ENCODE data around the gene TRMT1. TPM values are rescaled to one million over a fixed set of nuclear protein-coding genes. Genes with fewer than 3 reads are reported as not detected.

The TRMT1 gene
- total and polyA plus RNA-seq, 2 donors (not counting 1 experiment from before 2014, with no cell fraction given) = 91.8 to 281 TPM

GRCh38 chr19:13133241-13133870 lies 16.8 kb upstream of the TRMT1 start:
- POLR2A ChIA-PET = interaction anchor here (0.6 kb wide), 1 partner anchor 243 kb away, joined by 3 read pairs; the partner anchor contains the start of gene GCDH
- Mint-ChIP-seq H3K9me3 (ENCODE audit: insufficient read depth) (no peaks in the 10 kb centered on the region), H3K4me1 (peaks cover 6% of the 10 kb centered on the region), H3K27ac (no peak overlapping the region), H3K27me3 (no peaks in the 10 kb centered on the region), H3K4me3 (no peak overlapping the region)
- 89% methylated on average over 11 of the region's 12 CpGs for WGBS (ENCODE audit: insufficient coverage)
- H3K4me1 ChIP-seq (ENCODE audit: control insufficient read depth in 2 of 2, insufficient read depth in 2 of 2, low read length in 2 of 2) = no peaks in the 10 kb centered on the region
- TF ChIP-seq EZH2 (IDR thresholded peaks at IDR 0.05; ENCODE audit: borderline replicate concordance, insufficient read depth, low read depth, low read length, poor library complexity, severe bottlenecking) (no peak), CTCF (IDR thresholded peaks at IDR 0.05) (no peak)
- ATAC-seq (ENCODE audit: low read depth) = no peak
- H3K9ac ChIP-seq (ENCODE audit: low read length) = no peak overlapping the region
- H4K20me1 ChIP-seq (ENCODE audit: control insufficient read depth, insufficient read depth, low read length, poor library complexity, severe bottlenecking) = peaks cover 14% of the 10 kb centered on the region
- H3K27me3 ChIP-seq (replicated peaks in 1 of 4; ENCODE audit: control extremely low read depth in 1 of 4, control insufficient read depth in 3 of 4, insufficient read depth in 4 of 4, low read length in 3 of 4) = no peaks in the 10 kb centered on the region
- H3K4me3 ChIP-seq (ENCODE audit: control extremely low read depth in 1 of 5, extremely low read depth in 1 of 5, insufficient read depth in 1 of 5, low read depth in 2 of 5, low read length in 4 of 5) = no peak overlapping the region
- H3K27ac ChIP-seq (ENCODE audit: low read length in 2 of 2) = no peak overlapping the region
- DNase-seq = no peak
- H3K79me2 ChIP-seq (ENCODE audit: control insufficient read depth, insufficient read depth, low read length) = peaks cover 77% of the 10 kb centered on the region
- no peak overlapping the region for H2AFZ ChIP-seq (ENCODE audit: insufficient read depth, low read depth, low read length, poor library complexity, severe bottlenecking)
- no peak overlapping the region for H3K4me2 ChIP-seq (replicated peaks; ENCODE audit: low read depth, low read length, poor library complexity, severe bottlenecking)
- no peaks in the 10 kb centered on the region for H3K9me3 ChIP-seq (ENCODE audit: control extremely low read depth in 1 of 3, control insufficient read depth in 2 of 3, insufficient read depth in 1 of 3, low read length in 2 of 3)
- intact Hi-C loops (cut with micrococcal nuclease) = no loop called here
- peaks cover 0 to 21% of the 10 kb centered on the region in 2 experiments for H3K36me3 ChIP-seq (replicated peaks in 1 of 2; ENCODE audit: control extremely low read depth in 1 of 2, control insufficient read depth in 1 of 2, extremely low read depth in 1 of 2, insufficient read depth in 2 of 2, low read length in 1 of 2)
- CTCF ChIA-PET = interaction anchor here (0.7 to 1.0 kb wide), 4 partner anchors 13 to 180 kb away, joined by 3 read pairs; no protein-coding TSS in a partner anchor

GRCh38 chr19:13132471-13133180 lies 16.1 kb upstream of the TRMT1 start:
- no peak for TF ChIP-seq CTCF (IDR thresholded peaks at IDR 0.05)
- no peak for TF ChIP-seq EZH2 (IDR thresholded peaks at IDR 0.05; ENCODE audit: borderline replicate concordance, insufficient read depth, low read depth, low read length, poor library complexity, severe bottlenecking)

More at GRCh38 chr19:13132471-13133180, 16.1 kb upstream of the TRMT1 start:
- H3K9me3 ChIP-seq (ENCODE audit: control extremely low read depth in 1 of 3, control insufficient read depth in 2 of 3, insufficient read depth in 1 of 3, low read length in 2 of 3) = no peaks in the 10 kb centered on the region
- H3K4me3 ChIP-seq (ENCODE audit: control extremely low read depth in 1 of 5, extremely low read depth in 1 of 5, insufficient read depth in 1 of 5, low read depth in 2 of 5, low read length in 4 of 5) = no peak overlapping the region
- no peak overlapping the region for H3K27ac ChIP-seq (ENCODE audit: low read length in 2 of 2)
- peaks cover 12% of the 10 kb centered on the region for H3K4me1 Mint-ChIP-seq
- intact Hi-C loops (cut with micrococcal nuclease) = no loop called here
- no peaks in the 10 kb centered on the region for H3K27me3 Mint-ChIP-seq
- no peak overlapping the region for H2AFZ ChIP-seq (ENCODE audit: insufficient read depth, low read depth, low read length, poor library complexity, severe bottlenecking)
- H3K4me1 ChIP-seq (ENCODE audit: control insufficient read depth in 2 of 2, insufficient read depth in 2 of 2, low read length in 2 of 2) = no peaks in the 10 kb centered on the region
- H3K36me3 ChIP-seq (replicated peaks in 1 of 2; ENCODE audit: control extremely low read depth in 1 of 2, control insufficient read depth in 1 of 2, extremely low read depth in 1 of 2, insufficient read depth in 2 of 2, low read length in 1 of 2) = peaks cover 0 to 15% of the 10 kb centered on the region in 2 experiments
- POLR2A ChIA-PET = interaction anchor here (0.6 to 0.9 kb wide), 3 partner anchors 14 to 242 kb away, joined by 3 to 5 read pairs (median 3); partner anchors contain the start of gene GCDH
- peak overlapping the region; percentile 67 for H3K27ac Mint-ChIP-seq
- peaks cover 14% of the 10 kb centered on the region for H4K20me1 ChIP-seq (ENCODE audit: control insufficient read depth, insufficient read depth, low read length, poor library complexity, severe bottlenecking)
- ATAC-seq (ENCODE audit: low read depth) (no peak), DNase-seq (no peak)
- no peak overlapping the region for H3K9ac ChIP-seq (ENCODE audit: low read length)
- H3K4me2 ChIP-seq (replicated peaks; ENCODE audit: low read depth, low read length, poor library complexity, severe bottlenecking) = no peak overlapping the region
- H3K79me2 ChIP-seq (ENCODE audit: control insufficient read depth, insufficient read depth, low read length) = peaks cover 84% of the 10 kb centered on the region
- CTCF ChIA-PET = interaction anchor here (1.0 to 1.1 kb wide), 2 partner anchors 12 to 39 kb away, joined by 3 read pairs; no protein-coding TSS in a partner anchor
- no peaks in the 10 kb centered on the region for H3K9me3 Mint-ChIP-seq (ENCODE audit: insufficient read depth)
- H3K27me3 ChIP-seq (replicated peaks in 1 of 4; ENCODE audit: control extremely low read depth in 1 of 4, control insufficient read depth in 3 of 4, insufficient read depth in 4 of 4, low read length in 3 of 4) = no peaks in the 10 kb centered on the region
- 83% methylated on average over 7 of the region's 8 CpGs for whole genome bisulfite sequencing (ENCODE audit: insufficient coverage)
- no peak overlapping the region for H3K4me3 Mint-ChIP-seq

Measured in B cell (primary cell).